Astrocyte (in vitro differentiated cells and primary cell): Measurements from ENCODE around the gene ANKRD29.

Source experiments
- EZH2 ChIP-seq: IDR thresholded peaks from 2 replicates; pipeline ENCODE4 v1.6.1; 2012; ENCODE audit warnings: mild to moderate bottlenecking, low read length, inconsistent platforms; ENCODE audit not compliant: insufficient read depth
- TF ChIP-seq, protein P1 (sequence below): IDR thresholded peaks from 2 replicates; pipeline ENCODE4 v1.5.1; 2011; ENCODE audit warnings: low read depth, mild to moderate bottlenecking, inconsistent platforms, low read length, moderate library complexity; ENCODE audit not compliant: insufficient read depth

DNA sequence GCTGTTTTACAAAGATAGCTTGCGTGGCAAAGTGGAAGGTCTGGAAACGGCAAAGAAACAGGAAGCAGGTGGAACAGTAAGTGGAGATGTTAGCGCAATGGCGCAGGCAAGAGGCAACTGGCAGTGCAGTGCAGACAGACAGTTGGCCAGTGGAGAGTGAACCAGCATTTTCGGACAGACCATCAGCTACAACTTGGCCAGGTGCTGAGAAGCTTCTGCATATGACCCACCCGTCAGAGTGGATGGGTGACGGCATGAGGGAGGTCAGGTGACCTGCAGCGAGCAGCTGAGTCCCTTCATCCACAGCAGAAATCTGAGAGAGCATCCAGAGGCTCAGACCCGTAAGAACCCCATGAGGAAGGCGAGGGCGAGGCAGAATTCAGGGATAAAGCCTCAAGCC lies 110.2 kb downstream of the ANKRD29 start:
- TF ChIP-seq, protein P1, sequence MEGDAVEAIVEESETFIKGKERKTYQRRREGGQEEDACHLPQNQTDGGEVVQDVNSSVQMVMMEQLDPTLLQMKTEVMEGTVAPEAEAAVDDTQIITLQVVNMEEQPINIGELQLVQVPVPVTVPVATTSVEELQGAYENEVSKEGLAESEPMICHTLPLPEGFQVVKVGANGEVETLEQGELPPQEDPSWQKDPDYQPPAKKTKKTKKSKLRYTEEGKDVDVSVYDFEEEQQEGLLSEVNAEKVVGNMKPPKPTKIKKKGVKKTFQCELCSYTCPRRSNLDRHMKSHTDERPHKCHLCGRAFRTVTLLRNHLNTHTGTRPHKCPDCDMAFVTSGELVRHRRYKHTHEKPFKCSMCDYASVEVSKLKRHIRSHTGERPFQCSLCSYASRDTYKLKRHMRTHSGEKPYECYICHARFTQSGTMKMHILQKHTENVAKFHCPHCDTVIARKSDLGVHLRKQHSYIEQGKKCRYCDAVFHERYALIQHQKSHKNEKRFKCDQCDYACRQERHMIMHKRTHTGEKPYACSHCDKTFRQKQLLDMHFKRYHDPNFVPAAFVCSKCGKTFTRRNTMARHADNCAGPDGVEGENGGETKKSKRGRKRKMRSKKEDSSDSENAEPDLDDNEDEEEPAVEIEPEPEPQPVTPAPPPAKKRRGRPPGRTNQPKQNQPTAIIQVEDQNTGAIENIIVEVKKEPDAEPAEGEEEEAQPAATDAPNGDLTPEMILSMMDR: no peak
- TF ChIP-seq EZH2: no peak
